GM19324 (cell line): Measurements from ENCODE around the gene WIPI1.

Experiments used
- ATAC-seq: cut with Tn5 transposase; IDR thresholded peaks from one replicate; pipeline ENCODE4 v1.9.1; 2021; ENCODE audit warnings: mild to moderate bottlenecking, moderate library complexity; ENCODE audit not compliant: unreplicated experiment, low FRiP score

The WIPI1 gene

DNA sequence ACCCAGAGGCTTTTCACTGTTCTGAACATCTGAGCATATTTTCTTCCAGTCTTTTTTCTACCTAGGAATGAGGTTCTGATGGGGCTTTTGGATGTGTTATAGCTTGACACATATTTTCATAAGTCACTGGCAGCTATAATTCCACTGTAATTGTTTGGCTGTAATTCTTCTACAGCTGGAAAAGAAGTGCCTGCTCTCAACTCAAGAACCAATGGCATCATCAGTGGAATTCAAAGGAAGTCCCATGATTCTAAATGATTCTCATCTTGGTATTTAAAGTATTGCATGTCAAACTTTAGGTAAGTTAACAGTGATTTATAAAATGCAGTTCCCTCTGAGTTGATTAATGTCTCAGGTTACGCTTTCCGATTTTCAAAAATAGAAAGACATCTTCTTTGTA is 16.8 kb downstream of the WIPI1 start:
- ATAC-seq, result no peak

- ATAC-seq, result no peak
Observed at GRCh38 chr17:68439656-68440290, 17.5 kb downstream of the WIPI1 start.

DNA sequence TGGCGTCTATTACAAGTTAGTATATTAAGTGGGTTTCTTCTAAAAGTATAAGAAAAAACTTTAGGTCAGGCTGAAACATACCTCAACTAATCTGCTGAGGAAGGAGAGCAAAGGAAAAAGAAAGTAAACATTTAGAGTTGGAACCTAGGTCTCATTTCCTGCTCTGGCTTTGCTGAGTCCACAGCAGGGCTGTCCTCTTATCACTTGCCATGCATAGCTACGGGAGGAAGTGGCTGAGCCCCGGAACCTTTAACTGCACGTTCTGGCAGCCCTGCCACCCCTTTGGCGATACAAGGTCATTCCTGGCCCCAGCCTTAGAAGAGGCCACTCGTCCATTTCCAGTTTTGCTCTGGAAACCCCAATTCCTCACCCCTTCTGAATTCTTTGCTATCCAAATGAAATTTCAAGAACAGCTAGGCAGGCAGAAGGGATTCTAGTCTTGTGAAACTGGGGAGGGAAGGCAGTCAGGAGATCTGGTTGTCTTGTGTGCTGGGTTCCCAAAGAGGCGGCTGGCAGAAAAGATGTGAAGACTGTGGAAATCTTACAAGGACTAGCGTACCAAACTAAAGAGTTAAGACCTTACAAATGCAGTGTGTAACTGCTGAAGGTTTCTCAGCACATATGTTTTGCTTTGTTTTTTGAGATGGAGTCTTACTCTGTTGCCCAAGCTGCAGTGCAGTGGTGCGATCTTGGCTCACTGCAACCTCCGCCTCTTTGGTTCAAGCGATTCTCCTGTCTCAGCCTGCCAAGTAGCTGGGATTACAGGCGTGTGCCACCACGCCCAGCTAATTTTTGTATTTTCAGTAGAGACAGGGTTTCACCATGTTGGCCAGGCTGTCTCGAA is 19.1 kb downstream of the WIPI1 start:
- peak; percentile 70 for ATAC-seq

DNA sequence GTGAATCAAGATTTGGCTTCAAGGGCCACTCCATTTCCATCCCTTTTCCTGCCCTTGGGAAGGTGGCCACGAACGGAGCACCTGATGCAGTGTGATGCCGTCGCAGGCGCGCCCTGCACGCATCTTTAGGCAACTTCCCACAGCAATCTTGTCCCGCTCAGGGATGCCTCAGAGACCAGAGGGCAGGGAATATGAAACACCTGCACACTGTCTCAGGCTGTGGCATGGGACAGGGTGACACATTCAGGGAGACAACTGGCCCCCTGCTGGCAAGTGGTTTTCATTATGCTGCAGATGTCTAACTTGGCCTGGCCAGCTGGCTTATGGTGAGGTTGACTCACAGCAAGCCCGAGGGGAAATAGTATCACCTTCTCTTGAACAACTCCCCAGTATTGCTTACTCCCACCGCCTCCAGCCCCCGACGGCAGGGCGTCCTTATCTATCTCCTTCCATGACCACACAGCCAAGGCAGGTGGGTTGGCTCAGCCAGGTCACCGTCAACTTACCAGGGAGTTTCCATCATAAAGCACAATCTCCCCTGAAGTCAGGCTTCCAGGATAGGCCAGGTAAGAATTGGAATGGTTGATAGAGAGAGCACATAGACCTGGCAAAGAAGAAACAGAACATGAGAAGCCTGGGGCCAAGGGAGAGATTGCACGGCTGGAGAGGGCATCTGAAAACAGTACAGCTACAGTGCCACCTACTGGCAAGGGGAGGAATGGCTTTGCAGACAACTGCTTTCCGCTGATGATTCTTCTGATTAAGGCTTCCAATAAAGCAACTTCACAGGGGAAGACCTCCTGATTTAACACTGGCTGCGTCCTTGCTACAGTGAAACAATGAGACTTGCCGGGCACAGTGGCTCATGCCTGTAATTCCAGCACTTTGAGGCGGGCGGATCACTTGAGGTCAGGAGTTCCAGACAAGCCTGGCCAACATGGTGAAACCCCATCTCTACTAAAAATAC is 21.1 kb downstream of the WIPI1 start:
- no peak for ATAC-seq

GRCh38 chr17:68435361-68435760 is 21.9 kb downstream of the WIPI1 start:
- ATAC-seq, result no peak

GRCh38 chr17:68433911-68434508 is 23.3 kb downstream of the WIPI1 start:
- no peak for ATAC-seq

DNA sequence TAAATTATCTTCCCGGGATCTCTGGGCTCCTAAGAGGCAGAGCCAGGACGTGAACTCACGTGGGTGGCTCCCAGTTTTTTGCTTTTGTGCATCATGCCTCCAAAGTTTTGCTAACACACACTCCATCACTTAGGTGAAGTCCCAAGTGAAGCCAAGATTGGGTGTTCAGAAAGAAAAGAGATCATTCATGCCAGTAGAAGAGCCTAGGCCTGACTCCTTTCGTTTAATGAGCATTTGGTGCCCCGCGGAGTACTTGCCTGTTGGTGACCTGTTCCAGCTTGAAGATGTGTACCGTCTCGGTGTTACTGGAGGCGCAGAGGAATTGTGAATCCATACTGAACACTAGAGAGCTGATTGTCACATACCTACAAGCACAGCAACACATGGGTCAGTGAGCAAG is 24.1 kb downstream of the WIPI1 start:
- no peak for ATAC-seq

- no peak for ATAC-seq
Observed at GRCh38 chr17:68432086-68432864, 25.0 kb downstream of the WIPI1 start.

DNA sequence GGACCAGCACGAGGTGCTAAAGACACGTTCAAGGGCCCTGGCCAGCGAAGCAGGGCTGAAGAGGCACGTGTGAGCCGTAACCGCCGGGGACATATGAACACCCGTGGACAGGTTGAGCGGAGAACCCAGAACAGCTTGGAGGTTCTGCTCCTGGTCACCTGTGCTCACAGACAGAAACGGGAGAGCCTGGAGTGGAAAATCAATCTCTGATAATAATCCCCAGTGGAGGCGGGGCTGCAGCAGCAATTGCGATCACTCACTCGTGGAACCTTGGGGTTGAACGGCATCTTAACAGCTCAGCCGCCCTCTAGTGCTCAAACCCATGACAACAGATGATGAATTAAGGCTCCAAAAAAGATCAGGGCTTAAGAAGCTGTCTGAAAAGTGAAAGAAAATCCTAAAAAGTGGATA is 25.6 kb downstream of the WIPI1 start:
- ATAC-seq, result no peak

DNA sequence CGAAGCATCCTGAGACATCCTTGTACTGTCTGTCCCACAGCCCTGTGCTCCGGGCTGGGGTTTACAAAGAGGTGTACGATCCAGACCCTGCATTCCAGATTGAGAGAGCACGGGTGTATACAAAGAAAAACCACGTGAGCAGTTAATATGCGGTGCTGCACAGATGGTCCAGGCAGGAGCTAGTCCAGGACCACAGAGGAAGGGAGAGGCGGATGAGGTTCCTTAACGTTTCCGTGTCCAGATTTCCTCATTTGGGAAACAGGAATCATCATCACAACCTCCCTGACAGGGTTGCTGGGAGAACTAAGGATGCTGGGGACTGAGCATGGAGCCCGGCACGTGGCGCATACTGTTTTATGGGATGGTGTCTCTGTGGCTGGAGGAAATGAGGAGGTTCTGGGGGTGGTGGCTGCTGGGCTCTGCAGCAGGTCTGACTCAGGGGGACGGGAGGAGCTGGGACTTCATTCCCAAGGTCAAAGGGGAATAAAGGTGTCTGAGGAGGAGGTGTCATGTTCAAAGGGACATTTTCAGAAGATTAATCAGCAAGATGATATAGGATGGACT is 26.2 kb downstream of the WIPI1 start:
- ATAC-seq, result no peak

DNA sequence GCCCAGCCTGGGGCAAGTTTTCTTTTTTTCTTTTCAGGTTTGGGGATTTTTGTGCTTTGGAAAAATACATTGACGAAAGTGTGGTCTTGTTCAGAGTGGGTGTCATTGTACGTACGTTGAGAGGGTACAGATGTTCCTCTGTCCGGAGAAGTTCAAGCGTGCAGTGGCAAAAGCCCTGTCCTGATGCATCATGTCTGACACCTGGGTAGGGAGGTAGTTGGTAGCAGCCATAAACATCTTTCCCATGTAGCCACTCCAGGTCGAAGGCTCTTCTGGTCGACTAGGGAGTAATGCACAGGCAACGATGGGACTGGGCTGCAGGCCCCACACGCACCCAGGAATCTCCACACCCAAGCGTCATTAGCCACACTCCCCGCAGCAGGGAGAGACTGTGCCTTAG is 27.4 kb downstream of the WIPI1 start:
- ATAC-seq, result no peak

DNA sequence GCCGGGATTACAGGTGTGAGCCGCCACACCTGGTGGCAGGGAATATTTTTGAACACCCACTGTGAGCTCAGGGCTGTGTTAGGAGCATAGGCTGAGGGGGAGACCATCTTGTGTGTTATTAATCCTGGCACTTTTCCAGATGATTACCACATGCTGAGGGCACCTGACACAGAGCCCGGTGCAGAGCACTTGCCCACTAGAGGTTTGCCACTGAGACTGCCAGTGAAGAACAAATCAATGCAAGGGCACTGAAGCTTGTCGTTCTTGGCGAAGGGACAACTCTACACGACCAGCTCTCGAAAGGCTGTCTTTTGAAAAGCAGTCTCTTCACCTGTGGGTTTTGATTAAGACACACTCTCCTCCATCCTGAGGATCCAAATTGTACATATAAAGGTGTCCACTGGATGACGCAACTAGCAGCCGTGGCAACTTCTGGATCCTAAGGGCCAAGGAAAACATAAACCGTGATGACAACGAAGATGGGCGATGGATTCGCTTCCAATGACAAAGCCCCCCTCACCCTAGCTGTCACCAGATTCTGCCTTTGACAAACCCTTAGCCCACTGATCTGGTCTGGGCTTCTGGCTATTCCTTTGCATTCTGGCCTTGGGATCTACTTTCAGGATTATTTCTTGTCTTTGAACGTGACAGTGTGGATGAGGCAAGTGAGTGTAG is 28.7 kb downstream of the WIPI1 start:
- no peak for ATAC-seq

- ATAC-seq, result no peak
Observed at GRCh38 chr17:68427575-68427974, 29.7 kb downstream of the WIPI1 start.

GRCh38 chr17:68425979-68426378 is 31.3 kb downstream of the WIPI1 start:
- ATAC-seq, result no peak

DNA sequence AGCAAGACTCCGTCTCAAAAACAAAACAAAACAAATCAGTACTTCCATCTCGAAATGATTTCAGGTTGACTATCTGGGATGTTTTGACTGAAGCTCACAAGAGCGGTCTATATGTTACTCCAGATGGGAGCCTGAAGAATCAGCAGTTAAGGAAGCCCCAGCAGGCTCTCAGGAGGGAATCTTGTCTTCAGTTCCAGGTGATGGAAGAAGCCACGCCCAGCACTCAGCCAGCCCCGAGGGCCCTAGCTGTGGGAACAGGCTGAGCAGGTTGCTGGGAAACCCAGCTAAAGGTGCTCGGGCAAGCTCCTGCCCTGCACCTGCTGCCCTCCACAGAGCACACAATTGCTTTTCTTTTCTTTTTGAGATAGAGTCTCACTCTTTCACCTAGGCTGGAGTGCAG is 32.4 kb downstream of the WIPI1 start:
- no peak for ATAC-seq

DNA sequence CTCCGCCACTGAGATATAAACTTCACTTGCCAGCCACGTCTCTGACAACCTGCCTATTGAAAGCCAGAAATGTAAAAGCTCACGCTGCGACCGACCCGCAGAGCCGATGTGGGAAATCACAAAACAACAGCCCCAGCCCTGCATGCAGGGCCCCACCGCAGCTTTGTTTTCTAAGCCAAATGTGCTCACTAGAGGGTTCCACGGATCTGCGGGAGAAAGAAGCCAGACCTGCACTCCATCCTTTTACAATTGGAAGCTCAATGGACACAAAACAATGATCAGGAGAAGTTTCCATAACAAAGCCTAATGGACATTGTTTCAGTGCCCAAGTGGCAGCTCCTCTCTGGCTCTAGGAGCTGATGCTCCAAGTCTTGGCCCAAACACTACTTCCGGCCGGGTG is 33.1 kb downstream of the WIPI1 start:
- no peak for ATAC-seq

DNA sequence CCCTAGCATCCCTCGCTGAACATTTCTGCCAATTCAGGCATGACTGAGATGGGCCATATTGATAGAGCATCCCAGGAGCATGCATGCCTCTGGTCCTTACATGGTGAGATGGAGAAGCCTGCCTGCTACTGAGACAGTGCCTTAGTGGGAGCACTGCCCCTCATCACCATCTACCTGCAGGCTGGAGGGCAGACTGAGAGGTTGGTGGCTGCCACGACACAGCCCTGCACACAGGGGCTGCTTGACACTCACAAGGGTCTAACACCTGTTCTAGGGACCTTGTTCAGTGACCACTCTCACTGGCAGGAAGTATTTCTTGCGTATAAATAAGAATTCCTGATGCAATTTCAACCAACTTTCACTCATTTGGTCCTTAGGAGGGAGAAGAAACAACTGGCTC is 34.0 kb downstream of the WIPI1 start:
- ATAC-seq, result no peak

DNA sequence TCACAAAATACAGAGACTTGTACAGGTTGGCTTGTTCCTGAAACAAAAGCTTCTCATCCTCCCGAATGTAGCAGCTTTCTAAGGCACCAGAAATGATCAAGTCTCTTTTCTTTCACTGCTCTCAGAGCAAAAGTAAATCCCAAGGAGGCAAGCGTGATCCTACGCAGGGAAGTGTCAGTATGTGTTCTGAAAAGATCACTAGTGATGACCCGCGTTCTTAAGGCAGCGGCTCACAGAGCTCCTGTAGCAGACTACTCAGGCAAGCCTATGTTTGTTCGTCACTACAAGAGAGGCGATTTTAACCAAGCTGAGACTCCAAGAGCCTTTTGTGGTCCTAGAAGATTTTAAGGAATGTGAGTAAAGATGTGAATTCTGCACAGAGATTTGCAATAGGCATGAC is 34.5 kb downstream of the WIPI1 start:
- no peak for ATAC-seq

DNA sequence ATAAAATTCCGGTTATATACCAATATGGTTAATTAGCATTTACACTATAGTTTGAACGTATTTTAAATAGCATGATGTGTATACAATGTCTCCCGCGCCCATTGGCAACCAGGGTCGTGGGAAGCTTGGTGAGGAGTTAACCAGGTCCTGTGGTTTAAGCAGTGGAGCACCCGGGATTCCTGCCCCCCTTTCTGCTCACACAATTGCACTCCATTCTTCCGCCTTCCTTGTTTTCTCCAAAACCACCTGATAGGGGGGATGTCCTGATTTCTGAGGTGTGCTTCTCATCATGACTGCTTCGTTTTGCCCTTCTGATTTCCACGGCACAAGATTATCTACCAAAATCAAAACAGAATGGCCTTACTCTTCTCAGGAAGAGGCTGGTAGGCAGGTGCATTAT is 35.8 kb downstream of the WIPI1 start:
- no peak for ATAC-seq
